GM12878 (cell line): ENCODE measurements around the gene NPHP1. TPM values are rescaled to one million over a fixed set of nuclear protein-coding genes. Genes with fewer than 3 reads are reported as not detected.

Experiments used
- ATAC-seq: fragments of 200-7000 bp; cut with Tn5 transposase; 3 replicates; pipeline ENCODE4 v1.9.1; 2020; ENCODE audit warnings: mild to moderate bottlenecking, moderate library complexity
- BruUV-seq: library from RNA; stranded (reverse); fragments of 400-500 nt; replicated peaks from 2 replicates; lab custom pipeline; 2021; lab: Mats Ljungman, UMichigan
- CTCF ChIA-PET: fragments of 300-600 bp; sonication (Branson Sonifier 250); formaldehyde crosslinking; extraction: SDS; loops from one replicate; lab custom pipeline; 2021; ENCODE audit warnings: inconsistent platforms; lab: Yijun Ruan, JAX
- POLR2A ChIA-PET: fragments of 350-600 bp; formaldehyde crosslinking; extraction: SDS; loops from one replicate; lab custom pipeline; 2021; ENCODE audit warnings: inconsistent platforms; lab: Charles Lee
- RAD21 ChIA-PET: fragments of 300-600 bp; sonication (Branson Sonifier 250); formaldehyde crosslinking; loops from one replicate; lab custom pipeline; 2023; ENCODE audit warnings: antibody characterized with exemption; ENCODE audit not compliant: unreplicated experiment; lab: Charles Lee
- SMC1A ChIA-PET: fragments of 300-600 bp; sonication (Branson Sonifier 250); formaldehyde crosslinking; loops from one replicate; lab custom pipeline; 2023; ENCODE audit not compliant: unreplicated experiment, uncharacterized antibody; lab: Charles Lee
- DNase-seq: peaks from one replicate; pipeline ENCODE4 v3.0.0-alpha.2; 2011; ENCODE audit warnings: low read depth, low spot score
- FAIRE-seq: peaks from 3 replicates; lab custom pipeline; 2011; peaks lifted over from hg19 to GRCh38; lab: Jason Lieb, UNC
- H2AFZ ChIP-seq: 2 replicates; pipeline ENCODE4 v1.6.0; 2011; ENCODE audit warnings: low read depth, low read length, control low read depth; ENCODE audit not compliant: control insufficient read depth
- H3K27ac ChIP-seq: 2 replicates; pipeline ENCODE4 v1.5.1; 2011; ENCODE audit warnings: control low read depth; ENCODE audit not compliant: control insufficient read depth, insufficient read depth
- H3K27me3 ChIP-seq, 2 experiments: replicated peaks in 1 of 2; 2 replicates each; pipeline versions ENCODE4 v1.6.0 to v1.6.1; 2011; ENCODE audit warnings: low read length in 1 of 2; ENCODE audit not compliant: control insufficient read depth in 2 of 2, insufficient read depth in 2 of 2
- H3K36me3 ChIP-seq, 2 experiments: 2 replicates each; pipeline ENCODE4 v1.5.1; 2011; ENCODE audit warnings: low read length in 1 of 2; ENCODE audit not compliant: control insufficient read depth in 2 of 2, insufficient read depth in 2 of 2
- H3K4me1 ChIP-seq: 2 replicates; pipeline ENCODE4 v1.6.1; 2011; ENCODE audit warnings: mild to moderate bottlenecking, low read length, moderate library complexity, mixed read lengths; ENCODE audit not compliant: control insufficient read depth, insufficient read depth
- H3K4me2 ChIP-seq: 2 replicates; pipeline ENCODE4 v1.6.0; 2011; ENCODE audit warnings: control low read depth; ENCODE audit not compliant: control insufficient read depth, insufficient read depth
- H3K4me3 ChIP-seq: fragments of 200-600 bp; sonication (generic); 2 replicates; pipeline ENCODE4 v1.5.1; 2016
- H3K79me2 ChIP-seq: 2 replicates; pipeline ENCODE4 v1.6.0; 2011; ENCODE audit warnings: low read length; ENCODE audit not compliant: control insufficient read depth, insufficient read depth
- H3K9ac ChIP-seq: 2 replicates; pipeline ENCODE4 v1.8.0; 2011; ENCODE audit warnings: low read length, control low read depth, mixed read lengths; ENCODE audit not compliant: control insufficient read depth, insufficient read depth
- H3K9me3 ChIP-seq: replicated peaks from 3 replicates; pipeline ENCODE4 v1.5.1; 2011; ENCODE audit warnings: mild to moderate bottlenecking, low read length; ENCODE audit not compliant: control insufficient read depth, insufficient read depth
- H4K20me1 ChIP-seq: 2 replicates; pipeline ENCODE4 v1.6.0; 2011; ENCODE audit not compliant: control insufficient read depth, insufficient read depth
- CTCF ChIP-seq, 3 experiments: IDR thresholded peaks in 2 of 3; conservative IDR thresholded peaks in 1 of 3; 2 replicates each; pipeline ENCODE4 v1.5.1; 2011; ENCODE audit warnings: low read depth in 3 of 3, low read length in 3 of 3, mild to moderate bottlenecking in 3 of 3, control low read depth in 2 of 3, moderate library complexity in 2 of 3, inconsistent platforms in 1 of 3, mixed read lengths in 1 of 3; ENCODE audit not compliant: control insufficient read depth in 2 of 3, insufficient read depth in 1 of 3; ENCODE audit errors: extremely low read depth in 1 of 3
- IRF4 ChIP-seq: IDR thresholded peaks from 2 replicates; pipeline ENCODE4 v1.6.1; 2011; ENCODE audit warnings: low read depth, low read length
- JUNB ChIP-seq: IDR thresholded peaks from 2 replicates; pipeline ENCODE4 v1.6.1; 2016; ENCODE audit warnings: antibody characterized with exemption, mild to moderate bottlenecking
- MXI1 ChIP-seq: fragments of 150-350 bp; IDR thresholded peaks from 2 replicates; pipeline ENCODE4 v1.6.1; 2011; ENCODE audit warnings: low read depth, mild to moderate bottlenecking, inconsistent platforms, low read length, improper control_type of control experiment
- NRF1 ChIP-seq: conservative IDR thresholded peaks from 2 replicates; pipeline ENCODE4 v1.6.1; 2011; ENCODE audit warnings: mild to moderate bottlenecking, low read depth, low read length, improper control_type of control experiment
- RB1 ChIP-seq: fragments of 450-650 bp; formaldehyde crosslinking; IDR thresholded peaks from 2 replicates; pipeline ENCODE4 v1.6.1; 2017; ENCODE audit warnings: mild to moderate bottlenecking, borderline replicate concordance
- RCOR1 ChIP-seq: conservative IDR thresholded peaks from 2 replicates; pipeline ENCODE4 v1.6.1; 2012; ENCODE audit warnings: low read depth, low read length, improper control_type of control experiment
- WGBS: methylation state at CpG from one replicate; pipeline ENCODE4 v1.1.6; 2016; ENCODE audit warnings: low lambda C conversion rate; ENCODE audit not compliant: insufficient replicate concordance, insufficient coverage; ENCODE audit errors: missing lambda C conversion rate; 5-methylcytosine and 5-hydroxymethylcytosine counted together
- in situ Hi-C: fragments of 300-500 bp; cut with MboI; formaldehyde crosslinking; loops from 9 replicates; pipeline ENCODE4 v1.14.3; 2018; ENCODE audit warnings: mixed read lengths
- intact Hi-C: fragments of 100-400 bp; cut with micrococcal nuclease; formaldehyde crosslinking; loops from one replicate; pipeline ENCODE4 v1.14.2; 2022; ENCODE audit not compliant: unreplicated experiment
- polyA plus RNA-seq, 11 experiments: library from polyadenylated mRNA; depleted of rRNA in 4 of 11; unstranded in 6 of 11; stranded (reverse) in 5 of 11; fragments of >200 nt; fragmentation: Nextera tagmentation in 4 of 11; fragmentation: Illumina TruSeq in 1 of 11; extraction: Ambion mirVana in 4 of 11; extraction: Trizol in 1 of 11; gene quantifications; 1 replicate in 1 of 11; 2 replicates in 10 of 11; pipeline versions ENCODE4 v1.2.1 to v1.2.3, GENCODE V29; 2011 to 2016; ENCODE audit warnings: inconsistent platforms in 2 of 11, missing spikeins in 2 of 11, low read depth in 1 of 11
- total RNA-seq, 4 experiments: library from RNA; depleted of rRNA in 3 of 4; stranded (reverse); fragments of >200 nt in 3 of 4; fragmentation: Illumina TruSeq in 1 of 4; extraction: Trizol in 1 of 4; gene quantifications; 2 replicates each; pipeline versions ENCODE4 v1.2.1 to v1.2.3, GENCODE V29; 2013 to 2021

Gene NPHP1
- total and polyA plus RNA-seq, 10 of the 15 experiments (the other 5 are each of a cell fraction or from before 2014, with no cell fraction given) = 0.23 to 3.5 (median 1.2) TPM

GRCh38 chr2:110100480-110100879 lies 104.3 kb downstream of the NPHP1 start:
- Histone ChIP-seq H3K27ac (no peak overlapping the region), H2AFZ (no peak overlapping the region), H3K9ac (no peak overlapping the region), H3K79me2 (no peaks in the 10 kb centered on the region), H4K20me1 (no peaks in the 10 kb centered on the region), H3K4me1 (no peaks in the 10 kb centered on the region), H3K36me3 (no peaks in the 10 kb centered on the region), H3K4me3 (no peak overlapping the region), H3K27me3 (peaks cover 0 to under 1% of the 10 kb centered on the region in 2 experiments; a peak in 1 of 4 replicates), H3K4me2 (no peak overlapping the region), H3K9me3 (no peaks in the 10 kb centered on the region)
- WGBS = 29% methylated on average over 4 of the region's 8 CpGs
- no peak for DNase-seq
- no peak for ATAC-seq
- TF ChIP-seq IRF4 = no peak
- TF ChIP-seq MXI1 = no peak
- no peak for TF ChIP-seq JUNB
- TF ChIP-seq NRF1 = no peak
- TF ChIP-seq CTCF (IDR thresholded peaks at IDR 0.05 in 2 of 3, conservative IDR thresholded peaks at IDR 0.05 in 1 of 3; ENCODE audit: control insufficient read depth in 2 of 3, extremely low read depth in 1 of 3, insufficient read depth in 1 of 3, low read depth in 3 of 3, low read length in 3 of 3) = no peak
- no peak for TF ChIP-seq RB1
- no peak for TF ChIP-seq RCOR1
- in situ Hi-C loops (no loop called here), intact Hi-C loops (no loop called here)
- ChIA-PET SMC1A (no interaction called here), POLR2A (no interaction called here), CTCF (no interaction called here), RAD21 (no interaction called here)
- BruUV-seq = no TSS peak
- FAIRE-seq = no peak
